RCC 7860 (cell line): ENCODE results near the gene C20orf96.

Experiments
- DNase-seq: peaks from one replicate; pipeline ENCODE4 v3.0.0-alpha.2; 2015; ENCODE audit warnings: low spot score
- FAIRE-seq: peaks from 2 replicates; lab custom pipeline; 2012; peaks lifted over from hg19 to GRCh38; lab: Jason Lieb, UNC

The C20orf96 gene

DNA sequence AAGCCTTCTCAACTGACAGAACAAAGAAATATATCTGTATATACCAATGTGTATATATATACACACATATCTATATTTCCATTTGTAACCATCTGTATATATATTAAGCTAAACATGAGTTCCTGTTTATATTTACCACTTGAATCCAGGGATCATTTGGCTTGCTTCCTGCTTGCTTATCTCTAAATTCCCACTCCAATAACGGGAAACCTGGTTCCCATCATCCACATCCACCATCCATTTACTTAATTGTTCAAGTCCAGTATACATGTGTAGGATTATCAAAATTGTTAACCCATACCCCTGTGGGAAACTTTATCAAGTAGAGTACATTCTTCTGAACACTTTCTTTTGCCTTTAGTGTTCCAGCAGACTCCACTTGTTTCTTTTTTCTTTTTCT lies 22.3 kb upstream of the C20orf96 start:
- FAIRE-seq (no peak), DNase-seq (no peak)

DNA sequence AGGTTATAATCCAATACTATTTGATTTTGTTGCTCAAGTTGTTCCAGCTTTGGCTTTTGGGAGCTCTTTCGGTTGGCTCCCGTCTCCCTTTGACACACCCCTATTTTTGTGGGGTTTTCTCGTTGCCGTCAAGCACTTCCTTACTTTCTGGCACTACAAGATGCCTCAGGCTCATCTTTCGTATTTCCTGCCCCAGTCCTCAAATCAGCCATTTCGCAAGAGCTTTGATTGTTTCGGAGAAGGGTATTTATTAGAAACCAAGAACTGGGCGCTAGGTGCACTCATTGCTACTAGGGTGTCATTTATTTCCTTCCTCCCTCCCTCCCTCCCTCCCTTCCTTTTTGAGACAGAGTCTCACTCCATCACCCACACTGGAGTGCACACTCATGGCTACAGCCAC lies 21.5 kb upstream of the C20orf96 start:
- FAIRE-seq (no peak), DNase-seq (no peak)

DNA sequence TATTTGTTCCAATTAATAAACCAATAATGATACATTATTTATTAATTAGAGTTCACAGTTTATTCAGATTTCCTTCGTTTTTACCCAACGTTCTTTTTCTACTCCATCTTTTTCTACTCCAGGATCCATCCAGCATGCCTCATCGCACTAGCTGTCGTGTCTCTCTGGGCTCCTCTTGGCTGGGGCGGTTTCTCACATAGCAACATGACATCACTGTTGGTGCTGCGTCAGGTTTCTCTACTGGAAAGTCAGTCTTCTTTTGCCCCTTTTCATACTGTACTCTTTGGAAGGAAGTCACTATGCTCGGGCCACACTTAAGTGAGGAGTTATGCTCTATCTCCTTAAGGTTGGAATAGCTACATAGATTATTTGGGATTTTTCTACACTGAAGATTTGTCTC lies 21.1 kb upstream of the C20orf96 start:
- DNase-seq (no peak), FAIRE-seq (no peak)

DNA sequence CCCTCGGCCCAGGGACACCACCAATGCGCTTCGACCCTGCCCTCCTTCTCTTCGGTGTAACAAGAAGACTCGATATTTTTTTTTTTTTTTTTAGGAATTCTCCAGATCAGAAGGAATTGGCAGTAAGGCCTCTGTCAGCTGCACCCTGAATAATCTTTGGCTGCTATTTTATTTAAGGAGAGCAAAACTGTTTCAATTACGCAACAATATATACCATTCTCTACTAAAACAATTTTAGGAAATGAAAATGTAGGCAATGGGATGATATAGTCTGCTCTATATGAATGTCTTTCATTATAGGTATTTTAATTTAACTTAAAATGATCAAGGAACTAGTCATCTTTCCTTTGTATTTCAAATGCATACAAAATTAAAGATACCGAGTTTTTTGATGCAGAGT lies 20.1 kb upstream of the C20orf96 start:
- FAIRE-seq (no peak), DNase-seq (no peak)

DNA sequence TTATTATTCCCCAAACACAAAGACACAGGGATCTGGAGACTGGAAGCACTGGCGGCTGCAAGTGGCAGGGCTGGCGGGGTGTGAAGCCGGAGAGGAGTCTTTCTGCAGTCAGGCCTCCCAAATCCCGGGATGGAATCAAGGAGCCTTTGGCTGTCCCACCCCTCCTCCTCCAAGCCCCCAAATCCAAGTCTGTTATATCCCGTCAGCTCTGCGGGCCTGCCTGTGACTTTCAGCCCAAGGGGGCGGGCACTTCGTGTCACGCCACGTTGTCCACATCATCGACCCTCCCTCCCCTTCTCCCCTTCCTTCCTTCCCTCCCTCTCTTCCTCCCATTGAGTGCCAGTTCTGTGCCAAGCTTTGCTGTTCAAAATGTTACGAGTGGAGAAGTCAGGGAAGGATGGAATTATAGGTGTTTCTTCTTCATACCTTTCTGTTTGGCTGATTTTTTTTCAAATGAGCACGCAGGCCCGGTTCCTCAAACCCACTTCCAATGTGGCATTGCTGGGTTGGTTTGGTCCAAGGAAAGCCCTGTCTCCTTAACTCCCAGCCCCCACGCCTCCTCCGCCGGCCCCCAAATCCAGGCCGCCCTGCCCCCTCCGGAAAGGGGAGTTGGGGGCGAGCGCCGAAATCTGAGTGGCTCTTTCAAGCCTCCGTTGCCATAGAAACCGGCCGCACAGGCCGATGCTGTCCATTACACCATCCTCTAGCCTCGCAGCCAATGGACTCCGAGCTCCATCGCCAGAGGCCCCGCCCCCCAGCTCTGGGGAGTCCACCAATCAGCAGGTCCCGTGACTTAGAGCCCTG lies 19.5 kb upstream of the C20orf96 start:
- no peak for DNase-seq
- no peak for FAIRE-seq

DNA sequence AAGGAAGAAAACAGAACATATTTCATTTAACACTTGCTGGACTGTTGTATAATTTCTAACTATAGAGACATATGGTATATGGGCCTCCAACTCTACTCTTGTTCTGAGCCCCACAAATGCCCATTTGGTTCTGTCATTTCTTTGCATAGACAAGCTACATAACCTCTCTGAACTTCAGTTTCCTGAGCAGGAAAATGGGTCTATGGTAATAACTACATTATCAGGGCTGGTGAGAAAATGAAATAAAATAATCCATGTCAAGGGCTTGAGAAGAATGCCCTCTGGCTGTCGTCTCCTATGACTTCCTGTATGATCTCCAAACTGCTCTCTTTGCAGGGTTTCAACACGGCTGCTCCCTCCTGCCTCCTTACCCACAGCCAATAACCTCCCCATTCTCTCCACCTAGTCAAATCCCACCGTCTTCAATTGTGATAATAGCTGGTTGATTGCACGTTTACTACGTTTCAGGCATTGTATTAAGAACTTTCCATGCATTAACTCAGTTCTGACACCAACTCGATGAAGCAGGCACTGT lies 18.8 kb upstream of the C20orf96 start:
- DNase-seq: no peak
- FAIRE-seq: no peak

DNA sequence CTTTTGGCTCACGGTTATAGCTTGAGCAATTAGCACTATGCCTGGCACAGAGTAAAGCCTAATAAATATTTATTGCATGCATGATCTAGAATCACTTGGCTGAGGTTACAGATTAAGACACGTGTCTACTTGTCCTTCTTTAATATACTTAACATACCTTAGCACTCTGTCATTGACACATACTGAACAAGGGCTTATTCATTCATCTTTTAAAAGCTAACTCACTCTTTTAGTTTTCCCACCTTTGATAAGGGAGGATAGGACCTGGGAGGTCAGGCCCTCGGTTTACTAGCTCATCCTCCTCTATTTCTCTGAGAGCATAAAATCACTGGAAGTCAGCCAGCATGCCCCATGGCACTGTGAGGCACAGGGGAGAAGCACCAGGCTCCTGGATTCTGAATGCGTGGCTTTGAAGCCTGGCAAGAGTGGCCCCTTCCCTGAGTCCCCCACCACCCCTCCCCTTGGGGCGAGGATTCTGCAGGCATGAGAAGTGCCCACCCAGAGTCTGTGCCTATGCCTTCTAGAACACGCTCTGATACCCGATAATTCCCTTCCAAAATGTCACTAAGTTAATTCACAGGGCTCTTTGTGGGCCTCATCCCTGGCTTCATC lies 18.0 kb upstream of the C20orf96 start:
- FAIRE-seq (no peak), DNase-seq (no peak)

DNA sequence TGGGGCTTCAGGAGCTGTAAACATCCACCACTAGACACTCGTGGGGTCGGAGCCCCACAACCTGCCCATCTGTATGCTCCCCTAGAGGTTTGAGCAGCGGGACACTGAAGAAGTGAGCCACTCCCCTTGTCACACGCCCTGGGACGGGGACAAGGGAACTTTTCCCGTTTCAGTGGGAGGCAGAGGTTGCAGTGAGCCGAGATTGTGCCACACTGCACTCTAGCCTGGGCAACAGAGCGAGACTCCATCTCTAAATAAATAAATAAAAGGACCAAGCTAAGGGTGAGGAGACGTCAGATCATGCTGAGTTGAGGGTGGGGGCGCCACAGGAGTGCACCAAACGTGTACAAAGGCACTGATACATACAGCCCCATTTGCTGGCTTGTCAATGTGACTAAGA lies 15.2 kb upstream of the C20orf96 start:
- no peak for DNase-seq
- FAIRE-seq: no peak

DNA sequence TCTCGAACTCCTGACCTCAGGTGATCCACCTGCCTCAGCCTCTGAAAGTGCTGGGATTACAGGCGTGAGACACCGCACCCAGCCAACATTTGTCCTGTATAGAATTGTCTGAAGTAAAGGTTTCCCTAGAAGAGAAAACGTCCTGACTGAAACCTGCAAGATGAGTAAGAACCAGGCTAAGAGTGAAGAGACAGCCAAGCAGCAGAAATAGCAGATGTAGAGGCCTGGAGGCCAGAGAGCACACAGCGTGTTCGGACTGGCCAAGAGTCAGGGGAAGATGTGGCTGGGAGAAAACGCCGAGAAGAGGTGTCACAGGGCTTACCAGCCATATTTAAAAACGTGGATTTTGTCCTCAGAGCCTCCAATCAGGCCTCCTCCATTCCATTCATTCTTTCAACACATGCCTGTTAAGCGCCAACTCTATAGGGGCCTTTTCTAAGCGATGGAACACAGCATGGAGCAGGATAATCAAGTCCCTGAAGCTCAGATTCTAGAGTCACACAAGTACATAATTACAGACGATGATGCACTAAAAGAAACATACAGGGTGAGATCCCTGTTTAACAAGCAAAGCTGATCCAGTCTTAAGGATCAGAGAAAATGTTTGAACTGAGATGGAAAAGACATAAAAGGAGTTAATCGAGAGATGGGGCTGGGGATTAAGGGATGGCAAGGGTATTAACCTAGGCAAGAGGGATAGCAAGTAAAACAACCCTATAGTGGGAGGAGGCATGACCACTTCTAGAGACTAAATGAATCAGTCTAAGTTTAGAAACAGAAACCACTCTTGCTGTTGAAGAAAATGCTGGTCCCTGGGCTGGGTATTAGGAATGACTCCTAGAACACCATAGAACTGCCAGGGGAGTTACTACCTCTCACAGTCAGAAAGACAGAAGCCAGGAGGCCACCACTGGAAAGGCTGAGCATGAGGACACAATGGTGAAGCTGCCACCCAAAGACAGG lies 11.6 kb upstream of the C20orf96 start:
- no peak for DNase-seq
- FAIRE-seq: no peak

DNA sequence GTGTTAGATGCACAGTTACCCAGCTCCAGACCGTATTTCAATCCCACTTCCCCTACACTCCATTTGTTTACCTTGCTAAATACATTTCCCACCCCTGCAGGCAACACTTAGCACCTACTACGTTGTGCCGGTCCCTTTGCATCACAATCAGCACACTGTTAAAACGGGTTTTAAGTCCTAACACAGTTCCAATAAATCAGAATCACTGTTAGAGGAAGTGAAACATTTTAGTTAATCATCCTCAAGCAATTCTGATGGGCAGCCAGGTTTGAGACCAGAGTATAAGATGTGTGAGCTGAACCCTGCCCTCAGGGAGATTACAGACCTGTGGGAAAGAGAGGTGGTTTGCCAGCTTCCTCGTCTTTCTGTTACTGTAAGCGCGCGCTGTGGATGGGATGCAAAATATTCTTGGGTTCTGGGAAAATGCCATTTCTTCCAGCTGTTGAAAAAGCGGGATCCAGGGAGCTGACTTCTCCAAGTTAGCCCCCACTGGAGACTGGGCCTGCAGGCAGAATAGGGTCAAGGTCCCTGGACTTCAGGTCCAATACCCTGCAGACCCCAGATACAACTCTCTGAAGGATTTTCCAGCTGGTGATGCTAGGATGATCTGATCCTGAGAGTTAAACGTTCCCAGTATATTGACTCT lies 9.9 kb upstream of the C20orf96 start:
- FAIRE-seq: no peak
- no peak for DNase-seq

DNA sequence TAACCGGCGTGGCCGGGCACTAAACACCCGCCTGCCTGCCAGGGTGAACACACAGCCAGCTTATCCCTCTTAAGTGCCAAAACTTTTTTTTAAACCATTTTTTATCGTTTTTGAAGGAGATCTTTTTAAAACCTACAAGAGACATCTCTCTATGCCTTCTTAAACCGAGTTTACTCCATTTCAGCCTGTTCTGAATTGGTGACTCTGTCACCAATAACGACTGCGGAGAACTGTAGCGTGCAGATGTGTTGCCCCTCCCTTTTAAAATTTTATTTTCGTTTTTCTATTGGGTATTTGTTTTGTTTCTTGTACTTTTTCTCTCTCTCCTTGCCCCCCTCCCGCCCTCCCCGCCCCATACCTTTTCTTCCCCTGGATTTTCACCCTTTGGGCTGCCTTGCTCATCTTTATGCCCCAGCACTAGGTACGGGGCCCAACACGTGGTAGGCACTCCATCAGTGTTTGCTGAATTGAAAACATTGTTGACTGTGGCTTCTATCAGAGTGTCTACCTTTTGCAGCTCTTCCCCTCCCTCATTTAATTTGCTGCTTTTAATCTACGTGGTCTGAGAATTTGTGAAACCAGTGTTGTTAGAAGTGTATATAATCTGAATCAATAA lies 8.3 kb upstream of the C20orf96 start:
- FAIRE-seq (no peak), DNase-seq (no peak)

DNA sequence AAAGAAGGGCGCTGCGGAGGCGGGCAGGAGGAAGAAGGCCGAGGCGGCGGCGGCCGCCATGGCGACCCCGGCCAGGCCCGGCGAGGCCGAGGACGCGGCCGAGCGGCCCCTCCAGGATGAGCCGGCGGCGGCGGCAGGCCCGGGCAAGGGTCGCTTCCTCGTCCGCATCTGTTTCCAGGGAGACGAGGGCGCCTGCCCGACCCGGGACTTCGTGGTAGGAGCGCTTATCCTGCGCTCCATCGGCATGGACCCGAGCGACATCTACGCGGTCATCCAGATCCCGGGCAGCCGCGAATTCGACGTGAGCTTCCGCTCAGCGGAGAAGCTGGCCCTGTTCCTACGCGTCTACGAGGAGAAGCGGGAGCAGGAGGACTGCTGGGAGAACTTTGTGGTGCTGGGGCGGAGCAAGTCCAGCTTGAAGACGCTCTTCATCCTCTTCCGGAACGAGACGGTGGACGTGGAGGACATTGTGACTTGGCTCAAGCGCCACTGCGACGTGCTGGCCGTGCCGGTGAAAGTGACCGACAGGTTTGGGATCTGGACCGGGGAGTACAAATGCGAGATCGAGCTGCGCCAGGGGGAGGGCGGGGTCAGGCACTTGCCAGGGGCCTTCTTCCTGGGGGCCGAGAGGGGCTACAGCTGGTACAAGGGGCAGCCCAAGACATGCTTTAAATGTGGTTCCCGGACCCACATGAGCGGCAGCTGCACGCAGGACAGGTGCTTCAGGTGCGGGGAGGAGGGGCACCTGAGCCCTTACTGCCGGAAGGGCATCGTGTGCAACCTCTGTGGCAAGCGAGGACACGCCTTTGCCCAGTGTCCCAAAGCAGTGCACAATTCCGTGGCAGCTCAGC lies 7.6 kb upstream of the C20orf96 start:
- FAIRE-seq (no peak), DNase-seq (peak; percentile 38)

DNA sequence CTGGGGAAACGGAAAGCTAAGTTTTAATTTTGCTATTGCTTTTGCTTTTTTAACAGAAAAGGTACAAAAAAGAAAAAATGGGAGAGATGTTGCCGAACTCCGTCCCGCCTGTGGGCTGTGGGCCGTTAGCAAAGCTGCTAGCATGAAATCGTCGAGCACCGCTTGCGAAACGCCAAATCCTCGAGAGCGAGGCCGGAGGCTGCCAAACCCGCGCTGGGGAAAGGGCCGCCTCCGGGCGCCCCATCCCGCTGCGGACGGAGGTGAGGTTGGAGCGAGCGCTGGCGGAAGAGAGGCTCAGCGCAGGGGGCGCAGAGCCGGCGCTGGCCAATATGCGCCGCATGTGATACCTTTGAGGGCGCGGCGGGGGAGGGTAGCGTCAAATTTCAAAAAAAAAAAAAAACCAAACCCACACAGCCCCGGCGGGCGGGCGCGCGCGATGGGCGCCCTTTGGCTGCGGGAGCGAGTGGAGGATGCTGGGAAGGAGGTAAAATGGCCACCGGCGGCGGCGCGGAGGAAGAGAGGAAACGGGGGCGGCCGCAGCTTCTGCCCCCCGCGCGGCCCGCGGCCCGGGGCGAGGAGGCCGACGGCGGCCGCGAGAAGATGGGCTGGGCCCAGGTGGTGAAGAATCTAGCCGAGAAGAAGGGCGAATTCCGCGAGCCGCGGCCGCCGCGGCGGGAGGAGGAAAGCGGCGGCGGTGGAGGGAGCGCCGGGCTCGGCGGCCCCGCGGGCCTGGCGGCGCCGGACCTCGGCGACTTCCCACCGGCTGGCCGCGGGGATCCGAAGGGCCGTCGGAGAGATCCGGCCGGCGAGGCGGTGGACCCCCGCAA lies 6.8 kb upstream of the C20orf96 start, which contains the start of gene ZCCHC3:
ZCCHC3 (plus strand) TSS at position 473 of the 827 bp plus-strand sequence; CDS start at position 490, 17 bp downstream.
- DNase-seq (peak; percentile 57), FAIRE-seq (no peak)

DNA sequence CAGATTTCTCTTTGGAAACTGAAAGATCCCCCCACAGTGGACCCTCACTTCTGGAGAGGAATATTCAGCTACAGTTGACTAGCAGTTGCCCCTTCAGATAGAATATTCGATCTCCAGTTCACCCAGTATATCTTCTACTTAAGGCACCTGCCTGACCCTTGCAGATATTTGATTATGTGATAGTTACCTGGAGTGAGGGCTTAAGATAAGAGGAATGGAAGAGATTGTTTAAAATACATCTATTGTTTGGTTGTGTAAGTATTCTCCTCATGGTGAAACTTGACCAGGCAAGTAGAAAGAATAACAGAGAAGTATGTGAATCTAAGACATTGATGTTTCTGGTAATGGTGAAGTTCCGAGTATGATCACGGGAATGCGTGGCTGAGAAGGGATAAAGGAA lies 5.3 kb upstream of the C20orf96 start:
- FAIRE-seq: no peak

DNA sequence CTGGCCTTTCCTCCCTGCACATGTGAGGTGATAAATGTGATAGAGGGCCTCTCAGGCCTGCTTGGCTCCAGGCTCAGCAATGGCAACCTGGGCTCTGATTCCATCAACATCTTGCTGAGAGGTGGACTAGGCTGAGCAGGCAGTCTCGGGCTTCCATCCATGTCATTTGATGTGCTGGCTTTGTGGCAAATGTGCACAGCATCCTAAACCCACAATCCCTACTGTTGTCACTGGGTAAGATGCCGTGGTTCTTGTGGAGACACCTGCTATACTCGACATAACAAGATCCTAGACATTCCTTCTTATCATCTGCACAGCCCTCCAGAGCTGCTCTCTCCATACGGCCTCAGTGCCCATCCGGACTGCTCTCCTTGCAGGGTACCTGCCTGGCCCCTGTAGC lies 4.1 kb upstream of the C20orf96 start:
- FAIRE-seq (no peak), DNase-seq (no peak)

More for the DNA sequence above, 5.3 kb upstream of the C20orf96 start:
- no peak for DNase-seq

DNA sequence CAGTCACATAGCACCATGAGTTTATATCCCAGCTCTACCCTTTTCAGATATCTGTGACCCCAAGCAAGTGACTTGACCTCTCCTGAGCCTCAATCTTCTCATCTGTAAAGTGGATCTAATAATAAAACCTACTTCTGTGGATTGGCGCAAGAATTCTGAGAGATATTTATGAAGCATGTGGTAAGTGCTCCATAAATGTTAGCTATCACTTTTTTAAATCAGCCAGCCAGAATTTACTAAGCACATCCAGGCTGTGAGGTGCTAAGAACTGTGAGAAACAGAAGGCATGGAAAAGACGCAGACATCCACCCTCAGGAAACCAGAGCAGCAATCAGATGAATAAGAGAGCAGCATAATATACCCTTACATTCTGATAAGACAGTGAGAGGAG lies 862 bp downstream of the C20orf96 start:
- FAIRE-seq (no peak), DNase-seq (no peak)

DNA sequence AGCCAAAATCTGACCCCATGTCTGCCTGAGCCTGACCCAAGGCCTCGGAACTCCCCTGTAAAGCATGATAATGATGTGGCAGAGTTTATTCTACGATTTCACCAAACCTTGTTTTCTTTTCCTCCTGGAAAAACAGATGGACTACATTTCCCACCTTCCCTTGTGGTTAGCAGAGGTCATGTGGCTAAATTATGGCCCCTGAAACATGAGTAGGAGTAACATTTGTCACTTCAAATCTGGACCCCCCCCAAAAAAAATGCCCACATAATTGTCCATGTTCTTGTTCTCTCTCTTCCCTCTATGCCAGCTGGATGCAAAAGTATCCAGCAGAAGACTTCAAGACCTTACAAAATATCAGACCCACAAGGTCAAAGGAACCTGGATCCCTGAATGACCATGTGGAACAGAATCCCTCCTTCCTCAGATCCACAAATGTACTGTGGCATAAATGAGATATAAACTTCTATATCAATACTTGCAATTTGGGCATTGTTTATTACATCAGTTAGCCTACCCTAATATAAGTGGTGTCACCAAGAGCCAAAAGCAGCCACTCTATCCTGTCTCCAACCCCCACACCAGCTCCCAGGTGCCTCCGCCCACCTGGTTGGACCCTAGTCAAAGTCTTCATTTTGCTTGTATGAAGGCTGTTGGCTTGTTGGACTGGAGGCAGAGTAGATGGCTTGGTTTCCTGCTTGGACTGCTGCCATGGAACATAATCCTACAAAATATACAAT lies 1.4 kb downstream of the C20orf96 start:
- DNase-seq (no peak), FAIRE-seq (no peak)

DNA sequence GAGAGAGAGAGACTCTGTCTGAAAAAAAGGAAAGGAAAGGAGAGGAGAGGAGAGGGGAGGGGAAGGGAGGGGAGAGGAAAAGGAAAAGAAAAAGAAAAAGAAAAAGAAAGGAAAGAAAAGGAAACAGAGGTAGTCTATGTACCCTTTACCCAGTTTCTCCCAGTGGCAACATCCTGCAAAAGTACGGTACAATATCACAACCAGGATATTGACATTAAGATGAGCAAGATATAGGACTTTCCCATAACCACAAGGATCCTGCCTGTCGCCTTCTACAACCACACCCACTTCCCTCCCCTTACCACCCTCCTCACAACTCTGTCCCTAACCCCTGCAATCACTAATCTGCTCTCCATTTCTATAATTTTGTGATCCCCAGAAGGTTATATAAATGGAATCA lies 4.0 kb downstream of the C20orf96 start:
- no peak for DNase-seq
- no peak for FAIRE-seq
